Measurements from ENCODE around the gene SPATA9. TPM values are rescaled to one million over a fixed set of nuclear protein-coding genes. Genes with fewer than 3 reads are reported as not detected.

SPATA9 gene
- total and polyA plus RNA-seq, 9 of the 15 experiments (the other 6 are each of a cell fraction or from before 2014, with no cell fraction given), result 0.16 to 5.5 (median 0.39) TPM; not detected in 3

- TF ChIP-seq, protein P1, sequence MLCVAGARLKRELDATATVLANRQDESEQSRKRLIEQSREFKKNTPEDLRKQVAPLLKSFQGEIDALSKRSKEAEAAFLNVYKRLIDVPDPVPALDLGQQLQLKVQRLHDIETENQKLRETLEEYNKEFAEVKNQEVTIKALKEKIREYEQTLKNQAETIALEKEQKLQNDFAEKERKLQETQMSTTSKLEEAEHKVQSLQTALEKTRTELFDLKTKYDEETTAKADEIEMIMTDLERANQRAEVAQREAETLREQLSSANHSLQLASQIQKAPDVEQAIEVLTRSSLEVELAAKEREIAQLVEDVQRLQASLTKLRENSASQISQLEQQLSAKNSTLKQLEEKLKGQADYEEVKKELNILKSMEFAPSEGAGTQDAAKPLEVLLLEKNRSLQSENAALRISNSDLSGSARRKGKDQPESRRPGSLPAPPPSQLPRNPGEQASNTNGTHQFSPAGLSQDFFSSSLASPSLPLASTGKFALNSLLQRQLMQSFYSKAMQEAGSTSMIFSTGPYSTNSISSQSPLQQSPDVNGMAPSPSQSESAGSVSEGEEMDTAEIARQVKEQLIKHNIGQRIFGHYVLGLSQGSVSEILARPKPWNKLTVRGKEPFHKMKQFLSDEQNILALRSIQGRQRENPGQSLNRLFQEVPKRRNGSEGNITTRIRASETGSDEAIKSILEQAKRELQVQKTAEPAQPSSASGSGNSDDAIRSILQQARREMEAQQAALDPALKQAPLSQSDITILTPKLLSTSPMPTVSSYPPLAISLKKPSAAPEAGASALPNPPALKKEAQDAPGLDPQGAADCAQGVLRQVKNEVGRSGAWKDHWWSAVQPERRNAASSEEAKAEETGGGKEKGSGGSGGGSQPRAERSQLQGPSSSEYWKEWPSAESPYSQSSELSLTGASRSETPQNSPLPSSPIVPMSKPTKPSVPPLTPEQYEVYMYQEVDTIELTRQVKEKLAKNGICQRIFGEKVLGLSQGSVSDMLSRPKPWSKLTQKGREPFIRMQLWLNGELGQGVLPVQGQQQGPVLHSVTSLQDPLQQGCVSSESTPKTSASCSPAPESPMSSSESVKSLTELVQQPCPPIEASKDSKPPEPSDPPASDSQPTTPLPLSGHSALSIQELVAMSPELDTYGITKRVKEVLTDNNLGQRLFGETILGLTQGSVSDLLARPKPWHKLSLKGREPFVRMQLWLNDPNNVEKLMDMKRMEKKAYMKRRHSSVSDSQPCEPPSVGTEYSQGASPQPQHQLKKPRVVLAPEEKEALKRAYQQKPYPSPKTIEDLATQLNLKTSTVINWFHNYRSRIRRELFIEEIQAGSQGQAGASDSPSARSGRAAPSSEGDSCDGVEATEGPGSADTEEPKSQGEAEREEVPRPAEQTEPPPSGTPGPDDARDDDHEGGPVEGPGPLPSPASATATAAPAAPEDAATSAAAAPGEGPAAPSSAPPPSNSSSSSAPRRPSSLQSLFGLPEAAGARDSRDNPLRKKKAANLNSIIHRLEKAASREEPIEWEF (CRISPR knock-in tag; IDR thresholded peaks at IDR 0.05), result no peak
- TF ChIP-seq FOXA3 (CRISPR knock-in tag; conservative IDR thresholded peaks at IDR 0.05 in 1 of 2, IDR thresholded peaks at IDR 0.05 in 1 of 2) (no peak), KDM5B (IDR thresholded peaks at IDR 0.05; ENCODE audit: insufficient replicate concordance, low read depth, low read length) (no peak), PCBP1 (IDR thresholded peaks at IDR 0.05; ENCODE audit: low read depth, low read length, poor library complexity, severe bottlenecking) (no peak), PREB (CRISPR knock-in tag; IDR thresholded peaks at IDR 0.05) (no peak), THRA (IDR thresholded peaks at IDR 0.05) (no peak), TCF7 (IDR thresholded peaks at IDR 0.05; ENCODE audit: borderline replicate concordance) (no peak), PHF21A (IDR thresholded peaks at IDR 0.05; ENCODE audit: borderline replicate concordance, low read depth) (no peak), LEF1 (IDR thresholded peaks at IDR 0.05) (no peak), ZNF740 (CRISPR knock-in tag; IDR thresholded peaks at IDR 0.05) (no peak), ZNF740 (tag; IDR thresholded peaks at IDR 0.05) (no peak), EP300 (IDR thresholded peaks at IDR 0.05; ENCODE audit: low read length) (0 out of 2 replicates have a peak, but pooled peaks have one; percentile 6), BRD4 (IDR thresholded peaks at IDR 0.05) (no peak), NFRKB (IDR thresholded peaks at IDR 0.05; ENCODE audit: low read depth) (no peak)
- TF ChIP-seq, protein P2, sequence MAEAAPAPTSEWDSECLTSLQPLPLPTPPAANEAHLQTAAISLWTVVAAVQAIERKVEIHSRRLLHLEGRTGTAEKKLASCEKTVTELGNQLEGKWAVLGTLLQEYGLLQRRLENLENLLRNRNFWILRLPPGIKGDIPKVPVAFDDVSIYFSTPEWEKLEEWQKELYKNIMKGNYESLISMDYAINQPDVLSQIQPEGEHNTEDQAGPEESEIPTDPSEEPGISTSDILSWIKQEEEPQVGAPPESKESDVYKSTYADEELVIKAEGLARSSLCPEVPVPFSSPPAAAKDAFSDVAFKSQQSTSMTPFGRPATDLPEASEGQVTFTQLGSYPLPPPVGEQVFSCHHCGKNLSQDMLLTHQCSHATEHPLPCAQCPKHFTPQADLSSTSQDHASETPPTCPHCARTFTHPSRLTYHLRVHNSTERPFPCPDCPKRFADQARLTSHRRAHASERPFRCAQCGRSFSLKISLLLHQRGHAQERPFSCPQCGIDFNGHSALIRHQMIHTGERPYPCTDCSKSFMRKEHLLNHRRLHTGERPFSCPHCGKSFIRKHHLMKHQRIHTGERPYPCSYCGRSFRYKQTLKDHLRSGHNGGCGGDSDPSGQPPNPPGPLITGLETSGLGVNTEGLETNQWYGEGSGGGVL (CRISPR knock-in tag; IDR thresholded peaks at IDR 0.05), result no peak
Observed at GRCh38 chr5:95717439-95717838, 34.6 kb upstream of the SPATA9 start (continued).
